Measurements from ENCODE around the gene CACHD1.

The CACHD1 gene

DNA sequence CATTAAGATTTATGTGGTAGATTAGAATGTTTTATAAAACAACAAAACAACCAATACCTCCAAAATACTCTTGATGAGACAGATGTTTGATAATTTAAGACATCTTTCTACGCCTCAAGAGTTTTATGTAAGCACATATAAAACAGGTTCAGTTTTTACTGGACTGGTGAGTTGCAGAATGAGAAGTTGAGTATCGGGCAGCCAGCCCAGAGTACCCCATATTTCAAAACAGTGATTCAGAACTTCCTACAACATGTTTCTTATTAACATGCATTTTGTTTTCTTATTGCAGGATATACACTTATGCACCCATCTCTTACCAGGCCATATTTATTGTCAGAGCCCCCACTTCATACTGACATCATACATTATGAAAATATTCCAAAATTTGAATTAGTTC lies 183.5 kb downstream of the CACHD1 start:
- TF ChIP-seq, protein P1, sequence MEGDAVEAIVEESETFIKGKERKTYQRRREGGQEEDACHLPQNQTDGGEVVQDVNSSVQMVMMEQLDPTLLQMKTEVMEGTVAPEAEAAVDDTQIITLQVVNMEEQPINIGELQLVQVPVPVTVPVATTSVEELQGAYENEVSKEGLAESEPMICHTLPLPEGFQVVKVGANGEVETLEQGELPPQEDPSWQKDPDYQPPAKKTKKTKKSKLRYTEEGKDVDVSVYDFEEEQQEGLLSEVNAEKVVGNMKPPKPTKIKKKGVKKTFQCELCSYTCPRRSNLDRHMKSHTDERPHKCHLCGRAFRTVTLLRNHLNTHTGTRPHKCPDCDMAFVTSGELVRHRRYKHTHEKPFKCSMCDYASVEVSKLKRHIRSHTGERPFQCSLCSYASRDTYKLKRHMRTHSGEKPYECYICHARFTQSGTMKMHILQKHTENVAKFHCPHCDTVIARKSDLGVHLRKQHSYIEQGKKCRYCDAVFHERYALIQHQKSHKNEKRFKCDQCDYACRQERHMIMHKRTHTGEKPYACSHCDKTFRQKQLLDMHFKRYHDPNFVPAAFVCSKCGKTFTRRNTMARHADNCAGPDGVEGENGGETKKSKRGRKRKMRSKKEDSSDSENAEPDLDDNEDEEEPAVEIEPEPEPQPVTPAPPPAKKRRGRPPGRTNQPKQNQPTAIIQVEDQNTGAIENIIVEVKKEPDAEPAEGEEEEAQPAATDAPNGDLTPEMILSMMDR (IDR thresholded peaks at IDR 0.05; ENCODE audit: control insufficient read depth, insufficient read depth, low read depth, low read length, missing control alignments), result no peak
- peak; percentile 27 for DNase-seq (ENCODE audit: low read depth)
- no peak overlapping the region for H3K4me3 ChIP-seq (ENCODE audit: control insufficient read depth, low read depth, low read length)

DNA sequence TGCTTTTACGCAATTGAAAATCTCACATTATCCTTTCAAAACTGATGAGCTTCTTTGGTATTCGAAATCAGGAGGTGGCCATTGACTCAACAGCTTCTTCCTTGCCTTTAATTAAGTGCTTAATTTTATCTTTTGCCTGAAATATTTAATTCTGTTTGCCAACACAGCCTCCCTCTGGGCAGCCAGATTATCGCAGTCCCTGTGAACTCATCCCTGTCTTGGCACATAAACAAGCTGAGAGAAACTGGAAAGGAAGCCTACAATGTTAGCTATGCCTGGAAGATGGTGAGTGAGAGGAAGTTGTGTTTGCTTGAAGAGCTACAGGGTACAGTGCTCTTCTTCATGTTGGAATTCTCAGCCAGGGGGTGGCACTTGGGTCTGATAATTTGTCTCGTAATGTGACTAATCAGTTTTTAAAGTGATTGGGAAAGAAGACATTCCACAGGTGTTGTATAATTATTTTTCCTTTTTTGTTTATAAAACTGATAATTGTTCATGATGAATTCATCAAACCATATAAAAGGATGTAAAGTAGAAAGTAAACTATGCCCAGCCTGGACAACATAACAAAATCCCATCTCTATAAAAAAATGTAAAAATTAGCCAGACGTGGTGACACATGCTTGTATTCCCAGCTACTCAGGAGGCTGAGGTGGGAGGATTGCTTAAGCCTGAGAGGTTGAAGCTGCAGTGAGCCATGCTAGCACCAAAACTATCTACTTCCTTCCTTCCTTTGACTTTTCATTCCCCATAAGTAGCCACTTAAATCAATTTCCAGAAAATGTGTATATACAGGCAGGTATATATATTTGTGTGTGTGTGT lies 184.8 kb downstream of the CACHD1 start:
- TF ChIP-seq, protein P1 (IDR thresholded peaks at IDR 0.05; ENCODE audit: control insufficient read depth, insufficient read depth, low read depth, low read length, missing control alignments), result peak; percentile 46
- peak; percentile 23 for DNase-seq (ENCODE audit: low read depth)
- no peak overlapping the region for H3K4me3 ChIP-seq (ENCODE audit: control insufficient read depth, low read depth, low read length)

DNA sequence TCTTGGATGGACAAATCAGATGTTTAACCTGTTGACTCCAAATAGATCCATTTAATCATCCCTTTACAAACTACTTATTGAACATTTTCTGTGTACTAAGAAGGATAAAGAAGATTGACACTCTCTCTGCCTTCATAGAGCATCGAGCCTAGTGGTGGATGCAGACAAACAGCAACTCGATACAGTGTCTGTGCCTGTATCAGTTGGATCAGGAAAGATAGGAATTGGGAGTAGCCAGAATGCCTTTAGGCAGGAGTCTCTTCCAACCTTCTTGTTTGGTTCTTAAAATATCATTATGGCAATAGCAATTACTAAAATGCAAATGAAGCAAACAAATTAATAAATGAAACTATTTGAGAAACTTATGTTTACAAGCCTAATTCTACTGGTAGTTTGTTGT lies 185.9 kb downstream of the CACHD1 start:
- DNase-seq (ENCODE audit: low read depth), result no peak
- TF ChIP-seq, protein P1 (IDR thresholded peaks at IDR 0.05; ENCODE audit: control insufficient read depth, insufficient read depth, low read depth, low read length, missing control alignments), result no peak
- no peak overlapping the region for H3K4me3 ChIP-seq (ENCODE audit: control insufficient read depth, low read depth, low read length)

DNA sequence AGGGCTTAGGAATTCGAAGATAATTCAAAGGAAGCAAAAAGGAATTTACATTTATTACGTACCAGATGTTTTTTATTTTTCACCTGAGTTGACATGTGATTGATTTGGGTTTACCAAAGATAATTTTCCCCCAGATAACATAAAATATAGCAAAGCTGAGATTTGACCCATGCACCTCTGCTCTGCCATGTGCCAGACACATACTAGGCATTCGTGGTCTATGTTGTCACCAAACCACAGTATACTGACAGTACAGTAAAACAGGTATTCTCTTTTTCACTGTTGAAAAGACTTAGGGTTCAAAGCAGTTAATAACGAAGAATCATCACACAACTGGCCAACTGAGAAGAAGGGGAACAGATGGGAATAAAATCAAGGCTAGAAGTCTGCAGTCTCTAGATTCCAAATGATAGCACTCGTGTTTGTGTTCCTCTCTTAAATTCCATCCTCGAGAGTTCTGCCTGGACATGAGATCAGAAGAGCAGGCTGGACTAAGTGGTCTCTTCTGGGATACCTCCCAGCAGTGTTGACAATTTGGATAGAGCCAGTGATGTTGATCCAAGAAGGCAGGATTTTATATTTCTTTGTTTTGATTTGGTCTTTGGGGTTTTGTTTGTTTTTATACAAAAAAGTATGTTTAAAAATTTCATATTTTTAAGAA lies 189.7 kb downstream of the CACHD1 start:
- no peak overlapping the region for H3K4me3 ChIP-seq (ENCODE audit: control insufficient read depth, low read depth, low read length)
- no peak for DNase-seq (ENCODE audit: low read depth)
- TF ChIP-seq, protein P1 (IDR thresholded peaks at IDR 0.05; ENCODE audit: control insufficient read depth, insufficient read depth, low read depth, low read length, missing control alignments), result no peak

DNA sequence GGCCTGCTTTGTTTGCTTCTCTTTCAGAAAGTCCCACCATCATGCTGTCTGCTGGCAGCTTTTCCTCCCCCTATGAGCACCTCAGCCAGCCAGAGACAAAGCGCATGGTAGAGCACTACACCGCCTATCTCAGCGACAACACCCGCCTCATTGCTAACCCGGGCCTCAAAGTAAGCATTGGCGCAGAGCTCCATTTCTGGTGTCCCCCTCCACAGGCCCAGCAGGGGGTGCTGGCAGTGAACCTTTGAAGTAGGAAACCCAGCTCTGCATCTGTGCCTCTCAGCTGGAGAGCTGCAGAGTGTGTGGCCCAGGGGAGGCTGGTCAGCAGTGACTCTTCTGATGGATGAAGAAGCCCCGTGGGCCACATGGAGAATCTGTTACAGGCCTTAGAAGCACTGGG lies 193.7 kb downstream of the CACHD1 start:
- H3K4me3 ChIP-seq (ENCODE audit: control insufficient read depth, low read depth, low read length), result no peak overlapping the region
- TF ChIP-seq, protein P1 (IDR thresholded peaks at IDR 0.05; ENCODE audit: control insufficient read depth, insufficient read depth, low read depth, low read length, missing control alignments), result peak; percentile 12
- DNase-seq (ENCODE audit: low read depth), result no peak

DNA sequence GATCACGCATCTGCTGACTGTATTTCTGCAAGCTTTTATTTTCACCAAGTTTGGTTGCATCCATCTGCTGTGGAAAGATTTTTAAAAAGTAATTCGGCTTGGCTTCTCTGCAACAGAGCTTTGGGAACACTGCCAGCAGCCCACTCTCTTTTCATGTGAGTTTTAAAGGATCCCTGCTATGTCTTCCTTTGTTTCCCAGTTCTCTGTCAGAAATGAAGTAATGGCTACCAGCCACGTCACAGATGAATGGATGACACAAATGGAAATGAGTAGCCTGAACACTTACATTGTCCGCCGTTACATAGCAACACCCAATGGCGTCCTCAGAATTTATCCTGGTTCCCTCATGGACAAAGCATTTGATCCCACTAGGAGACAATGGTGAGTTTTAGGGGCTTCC lies 194.4 kb downstream of the CACHD1 start:
- TF ChIP-seq, protein P1 (IDR thresholded peaks at IDR 0.05; ENCODE audit: control insufficient read depth, insufficient read depth, low read depth, low read length, missing control alignments), result no peak
- DNase-seq (ENCODE audit: low read depth), result no peak
- no peak overlapping the region for H3K4me3 ChIP-seq (ENCODE audit: control insufficient read depth, low read depth, low read length)

Data from AG09309 (cell line).